Measurements from ENCODE around the gene ANKRD13B. TPM values are rescaled to one million over a fixed set of nuclear protein-coding genes. Genes with fewer than 3 reads are reported as not detected.

Gene ANKRD13B
- total RNA-seq, 3 donors from 2014 or later, result 8.5 to 13.0 (median 9.2) TPM

- no peak for DNase-seq (ENCODE audit: low spot score in 2 of 2)
- H3K27ac ChIP-seq, result no peak overlapping the region
- peaks cover 0 to 2% of the 10 kb centered on the region in 2 donors for H3K4me1 ChIP-seq
- no peak for TF ChIP-seq CTCF (IDR thresholded peaks at IDR 0.05)
- TF ChIP-seq POLR2AphosphoS5 (IDR thresholded peaks at IDR 0.05), result no peak
- TF ChIP-seq POLR2A (IDR thresholded peaks at IDR 0.05), result no peak
- intact Hi-C loops (cut with DNase I; ENCODE audit: low total_unique reads), result no loop called here
- H3K36me3 ChIP-seq, result no peaks in the 10 kb centered on the region
- no peaks in the 10 kb centered on the region for H3K9me3 ChIP-seq
- no peak overlapping the region for H3K4me3 ChIP-seq
- H3K27me3 ChIP-seq, result no peaks in the 10 kb centered on the region
Observed at GRCh38 chr17:29582772-29583171, 10.2 kb upstream of the ANKRD13B start.

- H3K27ac ChIP-seq, result peak overlapping the region; percentile 22 to 71
- no peaks in the 10 kb centered on the region for H3K36me3 ChIP-seq
- no peaks in the 10 kb centered on the region for H3K27me3 ChIP-seq
- H3K4me3 ChIP-seq, result peak overlapping the region in 1 of 3 donors; percentile 26
- no peaks in the 10 kb centered on the region for H3K9me3 ChIP-seq
- DNase-seq (ENCODE audit: low spot score in 2 of 2), result no peak
- intact Hi-C loops (cut with DNase I; ENCODE audit: low total_unique reads), result no loop called here
- TF ChIP-seq POLR2AphosphoS5 (IDR thresholded peaks at IDR 0.05) (no peak), CTCF (IDR thresholded peaks at IDR 0.05) (no peak), POLR2A (IDR thresholded peaks at IDR 0.05) (no peak)
- H3K4me1 ChIP-seq, result peaks cover 0 to 8% of the 10 kb centered on the region in 2 donors
Observed at GRCh38 chr17:29583324-29584248, 9.3 kb upstream of the ANKRD13B start.

GRCh38 chr17:29584452-29585079 lies 8.4 kb upstream of the ANKRD13B start:
- TF ChIP-seq CTCF (IDR thresholded peaks at IDR 0.05), result no peak
- no peak for TF ChIP-seq POLR2A (IDR thresholded peaks at IDR 0.05)
- TF ChIP-seq POLR2AphosphoS5 (IDR thresholded peaks at IDR 0.05), result no peak
- no peaks in the 10 kb centered on the region for H3K27me3 ChIP-seq
- peak overlapping the region in 2 of 3 donors; percentile 23 to 26 for H3K4me3 ChIP-seq
- no peak for DNase-seq (ENCODE audit: low spot score in 2 of 2)
- intact Hi-C loops (cut with DNase I; ENCODE audit: low total_unique reads), result no loop called here
- H3K36me3 ChIP-seq, result no peaks in the 10 kb centered on the region
- peaks cover 0 to 8% of the 10 kb centered on the region in 2 donors for H3K4me1 ChIP-seq
- H3K27ac ChIP-seq, result peak overlapping the region; percentile 22 to 84
- no peaks in the 10 kb centered on the region for H3K9me3 ChIP-seq

- TF ChIP-seq POLR2A (IDR thresholded peaks at IDR 0.05), result no peak
- TF ChIP-seq POLR2AphosphoS5 (IDR thresholded peaks at IDR 0.05), result peak in 1 of 3 donors; percentile 18
- TF ChIP-seq CTCF (IDR thresholded peaks at IDR 0.05), result no peak
- intact Hi-C loops (cut with DNase I; ENCODE audit: low total_unique reads), result no loop called here
- no peaks in the 10 kb centered on the region for H3K27me3 ChIP-seq
- H3K9me3 ChIP-seq, result no peaks in the 10 kb centered on the region
- no peaks in the 10 kb centered on the region for H3K36me3 ChIP-seq
- H3K4me1 ChIP-seq, result peaks cover 0 to 12% of the 10 kb centered on the region in 2 donors
- H3K27ac ChIP-seq, result peak overlapping the region; percentile 4 to 84
- no peak for DNase-seq (ENCODE audit: low spot score in 2 of 2)
- peak overlapping the region; percentile 18 to 53 (median 23) for H3K4me3 ChIP-seq
Observed at GRCh38 chr17:29585080-29585751, 7.7 kb upstream of the ANKRD13B start.

Measured in breast epithelium (tissue), 4 donors.